GM23338 (cell line): ENCODE data around the gene ETV4.

Experiments used
- EZH2 ChIP-seq: fragments of 200-600 bp; sonication (generic); IDR thresholded peaks from one replicate; pipeline ENCODE4 v1.8.0; 2017; ENCODE audit warnings: antibody characterized with exemption, mild to moderate bottlenecking, low read depth; ENCODE audit not compliant: unreplicated experiment
- TF ChIP-seq, protein P1 (sequence below), 2 experiments: fragments of 200-600 bp in 1 of 2; sonication (generic) in 1 of 2; conservative IDR thresholded peaks; 2 replicates each; pipeline versions ENCODE4 v1.5.1 to v1.6.1; 2016 to 2017; ENCODE audit warnings: antibody characterized with exemption in 2 of 2, low read depth in 2 of 2, mild to moderate bottlenecking in 2 of 2, moderate library complexity in 1 of 2

DNA sequence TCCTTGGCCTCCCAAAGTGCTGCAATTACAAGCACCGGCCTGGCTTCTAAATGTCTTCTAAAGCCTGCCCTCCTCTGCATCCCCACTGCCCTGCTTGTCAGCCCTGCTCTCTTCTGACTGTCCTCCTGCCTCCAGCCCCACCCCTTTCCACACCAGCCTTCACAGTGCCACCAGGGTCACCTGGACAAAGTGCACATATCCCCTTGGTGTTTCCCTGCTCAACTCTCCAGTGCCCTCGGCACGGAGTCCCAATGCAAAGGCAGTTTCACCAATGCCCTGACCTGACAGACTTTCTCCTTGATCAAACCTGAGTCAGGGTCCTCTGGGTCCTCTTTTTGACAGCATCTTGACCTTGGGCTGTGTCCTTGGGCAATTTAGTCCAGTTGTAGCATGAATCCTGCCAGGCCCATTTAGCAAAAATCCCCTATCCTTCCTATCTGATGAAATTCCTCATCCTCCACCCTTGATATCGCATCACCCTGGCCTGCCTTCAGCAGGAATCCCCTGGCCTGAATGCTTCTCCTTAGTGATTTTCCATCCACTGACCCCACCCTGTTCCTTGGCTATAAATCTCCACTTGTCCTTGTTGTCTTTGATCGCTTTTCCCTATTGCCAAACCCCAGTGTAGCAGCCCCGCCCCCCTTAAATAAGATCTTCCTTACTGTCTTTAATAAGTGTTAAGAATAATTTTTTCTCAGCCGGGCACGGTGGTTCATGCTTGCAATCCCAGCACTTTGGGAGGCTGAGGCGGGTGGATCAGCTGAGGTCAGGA lies 42.7 kb upstream of the ETV4 start:
- TF ChIP-seq, protein P1, sequence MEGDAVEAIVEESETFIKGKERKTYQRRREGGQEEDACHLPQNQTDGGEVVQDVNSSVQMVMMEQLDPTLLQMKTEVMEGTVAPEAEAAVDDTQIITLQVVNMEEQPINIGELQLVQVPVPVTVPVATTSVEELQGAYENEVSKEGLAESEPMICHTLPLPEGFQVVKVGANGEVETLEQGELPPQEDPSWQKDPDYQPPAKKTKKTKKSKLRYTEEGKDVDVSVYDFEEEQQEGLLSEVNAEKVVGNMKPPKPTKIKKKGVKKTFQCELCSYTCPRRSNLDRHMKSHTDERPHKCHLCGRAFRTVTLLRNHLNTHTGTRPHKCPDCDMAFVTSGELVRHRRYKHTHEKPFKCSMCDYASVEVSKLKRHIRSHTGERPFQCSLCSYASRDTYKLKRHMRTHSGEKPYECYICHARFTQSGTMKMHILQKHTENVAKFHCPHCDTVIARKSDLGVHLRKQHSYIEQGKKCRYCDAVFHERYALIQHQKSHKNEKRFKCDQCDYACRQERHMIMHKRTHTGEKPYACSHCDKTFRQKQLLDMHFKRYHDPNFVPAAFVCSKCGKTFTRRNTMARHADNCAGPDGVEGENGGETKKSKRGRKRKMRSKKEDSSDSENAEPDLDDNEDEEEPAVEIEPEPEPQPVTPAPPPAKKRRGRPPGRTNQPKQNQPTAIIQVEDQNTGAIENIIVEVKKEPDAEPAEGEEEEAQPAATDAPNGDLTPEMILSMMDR (conservative IDR thresholded peaks at IDR 0.05; ENCODE audit: low read depth in 2 of 2): no peak
- no peak for TF ChIP-seq EZH2
